ENCODE data around the gene CSTA. TPM values are rescaled to one million over a fixed set of nuclear protein-coding genes. Genes with fewer than 3 reads are reported as not detected.
A peak's percentile ranks its signal among the peaks of the same experiment; 100 is the strongest.

CSTA gene
- total and polyA plus RNA-seq, 2 of the 13 experiments (the other 11 are each of a cell fraction or from before 2014, with no cell fraction given): 3.9 to 11.0 TPM

GRCh38 chr3:122382888-122383666 lies 58.0 kb downstream of the CSTA start, which contains the start of gene MIX23:
MIX23 (minus strand) TSS chr3:122383231; CDS start chr3:122383224, 7 bp downstream.
- H3K79me2 ChIP-seq (ENCODE audit: insufficient read depth, low read length): peaks cover 89% of the 10 kb centered on the region
- ATAC-seq (peak; percentile 77), FAIRE-seq (peak; percentile 86), DNase-seq (ENCODE audit: low spot score) (peak; percentile 88)
- H3K4me2 ChIP-seq (ENCODE audit: low read depth, low read length): peak within 1 kb of the TSS; percentile 97
- intact Hi-C loops (cut with micrococcal nuclease; ENCODE audit: unreplicated experiment): loop anchor here (1.0 to 10.0 kb wide), 2 partner anchors 18 to 838 kb away; partner anchors contain the start of gene POLQ
- peak within 1 kb of the TSS; percentile 51 for H2AFZ ChIP-seq (ENCODE audit: low read length)
- H3K9me3 ChIP-seq (ENCODE audit: low read length): no peaks in the 10 kb centered on the region
- peaks cover 73% of the 10 kb centered on the region for H3K4me1 ChIP-seq (ENCODE audit: insufficient read depth, low read length)
- peak within 1 kb of the TSS; percentile 88 for H3K27ac ChIP-seq (ENCODE audit: extremely low read length, insufficient read depth, low read length)
- in situ Hi-C loops (cut with HindIII; ENCODE audit: extremely low pct_ligation_motif_present, low pct_unique_long_range_greater_than_20kb): no loop called here
- H3K4me3 ChIP-seq (replicated peaks in 1 of 3; ENCODE audit: insufficient read depth in 1 of 3, low read depth in 2 of 3, low read length in 3 of 3): peak within 1 kb of the TSS; percentile 83 to 96 (median 84)
- peaks cover 0 to 3% of the 10 kb centered on the region in 2 experiments; a peak in 1 of 5 replicates for H3K36me3 ChIP-seq (replicated peaks in 1 of 2; ENCODE audit: control insufficient read depth in 1 of 2, insufficient read depth in 2 of 2, low read length in 2 of 2)
- no TSS peak for BruUV-seq (replicated peaks)
- 2% methylated on average over 30 of the region's 31 CpGs for WGBS (ENCODE audit: low lambda C conversion rate)
- peak within 1 kb of the TSS; percentile 80 for H3K9ac ChIP-seq (ENCODE audit: insufficient read depth, low read depth, low read length)
- ChIA-PET CTCF (ENCODE audit: low intra/inter-chr PET ratio, low total read pairs) (interaction anchor here (1.6 kb wide), 1 partner anchor 77 kb away, joined by 8 read pairs; no protein-coding TSS in a partner anchor), POLR2A (interaction anchor here (0.7 to 4.0 kb wide), 12 partner anchors 9 to 296 kb away, joined by 3 to 103 read pairs (median 10); partner anchors contain the start of genes PARP14 and WDR5B)
- H3K27me3 ChIP-seq (ENCODE audit: control insufficient read depth in 1 of 2, insufficient read depth in 2 of 2, low read length in 2 of 2): no peaks in the 10 kb centered on the region; a peak in 1 of 5 replicates
- H4K20me1 ChIP-seq (ENCODE audit: insufficient read depth, low read length): no peaks in the 10 kb centered on the region
- no peak for TF ChIP-seq KLF13 (CRISPR knock-in tag; IDR thresholded peaks at IDR 0.05)
- no peak for TF ChIP-seq SP2 (CRISPR knock-in tag; IDR thresholded peaks at IDR 0.05)
- peak; percentile 70 for TF ChIP-seq ZNF407 (CRISPR knock-in tag; IDR thresholded peaks at IDR 0.05; ENCODE audit: not compliant biosample characterization)
- peak; percentile 8; the same call in 1 of the 2 replicates for TF ChIP-seq ZNF7 (CRISPR knock-in tag; IDR thresholded peaks at IDR 0.05)
- TF ChIP-seq PRPF4 (IDR thresholded peaks at IDR 0.05; ENCODE audit: low read depth, low read length, poor library complexity, severe bottlenecking): no peak
- no peak for TF ChIP-seq TBX3 (IDR thresholded peaks at IDR 0.05; ENCODE audit: borderline replicate concordance)
- peak; percentile 87; the same call in 1 of the 2 replicates for TF ChIP-seq ZNF34 (CRISPR knock-in tag; IDR thresholded peaks at IDR 0.05; ENCODE audit: borderline replicate concordance)

Measured in HepG2 (cell line).